GM18520 (cell line): Measurements from ENCODE around the gene TTLL7.

ENCODE experiments used
- ATAC-seq: cut with Tn5 transposase; IDR thresholded peaks from one replicate; pipeline ENCODE4 v1.9.1; 2021; ENCODE audit not compliant: unreplicated experiment

Gene TTLL7

DNA sequence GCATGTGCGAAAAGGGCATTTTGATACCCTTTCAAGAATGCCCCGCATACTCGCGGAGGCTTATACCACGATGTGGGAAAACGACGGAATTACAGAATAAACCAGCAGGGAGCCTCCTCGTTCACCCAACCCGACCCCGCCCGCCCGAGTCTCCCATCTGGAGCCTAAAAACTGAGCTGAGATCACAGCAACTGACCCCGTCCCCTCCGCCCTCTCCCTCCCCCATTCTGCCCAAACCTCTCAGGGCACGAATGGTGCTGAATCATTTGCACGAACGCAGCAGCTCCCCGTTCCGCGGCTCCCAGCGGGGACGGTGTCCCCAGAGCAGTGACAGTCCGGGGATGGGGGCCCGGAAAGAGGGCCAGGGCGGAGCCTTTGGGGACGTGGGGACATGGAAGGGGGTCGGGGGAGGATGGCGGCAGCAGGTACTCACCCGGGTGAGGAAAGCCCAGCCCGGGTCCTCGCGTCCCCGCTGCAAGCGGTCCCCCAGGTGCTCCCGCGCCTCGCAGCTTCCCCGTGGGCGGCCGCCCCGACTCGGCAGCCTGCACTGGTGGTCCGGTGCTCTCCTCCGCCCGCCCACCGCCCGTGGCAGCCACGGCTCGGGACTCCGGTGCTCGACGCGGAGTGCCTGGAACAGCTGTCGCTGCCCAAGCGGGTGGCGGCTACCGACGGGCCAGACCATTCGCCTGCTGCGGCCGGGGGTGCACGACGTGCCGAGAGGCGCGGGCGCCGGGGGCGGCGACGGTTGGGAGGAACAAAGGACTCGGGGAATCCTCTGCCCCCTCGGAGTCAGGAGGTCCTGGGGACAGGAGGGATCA, at the start of gene TTLL7:
TSS of gene TTLL7 (minus strand) at position 635 of the 818 bp plus-strand sequence. CDS start 46,921 bp downstream, outside the sequence.
- ATAC-seq, result peak; percentile 60

DNA sequence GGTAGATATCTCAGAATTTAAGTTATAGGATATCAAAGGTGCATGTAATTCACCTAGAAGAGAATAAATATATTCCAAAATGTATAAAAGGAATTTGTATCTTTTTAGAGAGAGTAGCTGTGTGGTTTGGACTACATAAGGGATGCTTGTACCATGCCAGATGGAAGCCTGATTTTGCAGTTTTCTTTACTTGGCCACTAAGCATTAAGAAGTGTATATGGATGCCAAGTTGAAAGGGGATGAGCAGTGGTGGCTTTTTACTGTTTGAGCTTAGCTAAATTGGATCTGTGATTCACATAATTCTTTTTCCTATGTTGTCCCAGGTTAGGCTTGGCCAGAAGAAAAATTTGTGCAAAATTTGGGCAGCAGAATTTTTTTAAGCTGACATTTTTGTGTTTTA, 43.5 kb upstream of the TTLL7 start:
- ATAC-seq, result no peak

DNA sequence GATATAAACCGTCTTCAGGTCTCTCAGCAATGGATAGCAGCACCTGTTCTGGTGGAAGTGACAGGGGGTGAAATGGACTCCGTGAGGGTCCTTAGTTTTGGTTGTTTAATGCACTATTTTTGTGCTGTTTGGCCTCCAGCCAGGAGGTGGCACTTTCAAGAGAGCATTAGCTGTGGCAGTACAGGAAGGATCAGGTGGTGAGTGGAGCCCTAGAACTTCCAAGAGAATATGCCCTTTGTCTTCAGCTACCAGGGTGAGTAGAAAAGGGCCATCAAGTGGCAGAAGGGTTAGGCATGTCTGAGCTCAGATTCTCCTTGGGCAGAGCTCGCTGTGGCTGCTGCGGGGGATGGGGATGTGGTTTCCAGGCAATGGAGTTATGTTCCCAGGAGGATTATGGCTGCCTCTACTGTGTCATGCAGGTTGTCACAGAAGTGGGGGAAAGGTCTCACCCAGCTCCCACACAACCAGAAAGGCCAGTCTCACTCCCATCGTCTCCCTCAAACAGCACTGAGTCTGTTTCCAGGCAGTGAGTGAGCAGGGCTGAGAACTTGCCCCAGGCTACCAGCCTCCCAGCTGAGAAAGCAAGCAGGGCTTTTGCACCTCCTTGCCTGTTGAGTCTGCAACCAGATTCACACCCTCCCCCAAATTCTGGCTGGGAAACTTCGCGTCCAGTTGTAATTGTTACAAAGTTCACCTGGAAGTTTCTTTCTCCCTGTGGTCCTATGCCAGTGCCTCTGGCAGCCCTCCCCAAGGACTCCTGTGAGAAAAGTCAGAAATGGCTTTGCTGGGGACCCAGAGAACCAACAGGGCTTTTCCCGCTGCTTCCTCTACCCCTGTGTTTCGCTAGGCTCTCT, 39.1 kb upstream of the TTLL7 start:
- ATAC-seq, result no peak

- ATAC-seq, result no peak
These were observed 32.9 kb upstream of the TTLL7 start for GRCh38 chr1:84031802-84032327.

GRCh38 chr1:84027368-84027767, 28.4 kb upstream of the TTLL7 start:
- ATAC-seq, result no peak

DNA sequence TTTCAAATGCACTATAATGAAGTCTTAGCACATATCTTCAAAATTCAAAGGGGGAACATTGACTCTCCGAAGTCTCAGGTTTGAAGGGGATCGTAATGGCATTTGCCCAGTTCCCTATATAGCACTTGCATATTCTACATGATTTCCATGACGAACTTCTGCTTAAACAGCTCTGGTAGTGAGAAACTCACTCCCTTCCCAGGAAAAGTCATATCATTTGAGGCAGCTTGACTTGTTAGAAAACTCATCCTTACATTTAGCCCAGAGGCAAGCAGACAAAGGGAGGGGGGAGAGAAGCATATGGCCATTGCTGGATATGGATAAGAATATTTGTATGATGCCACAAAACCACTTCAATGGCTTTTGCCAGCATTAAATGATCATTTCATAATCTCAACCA, 27.0 kb upstream of the TTLL7 start:
- ATAC-seq, result no peak

DNA sequence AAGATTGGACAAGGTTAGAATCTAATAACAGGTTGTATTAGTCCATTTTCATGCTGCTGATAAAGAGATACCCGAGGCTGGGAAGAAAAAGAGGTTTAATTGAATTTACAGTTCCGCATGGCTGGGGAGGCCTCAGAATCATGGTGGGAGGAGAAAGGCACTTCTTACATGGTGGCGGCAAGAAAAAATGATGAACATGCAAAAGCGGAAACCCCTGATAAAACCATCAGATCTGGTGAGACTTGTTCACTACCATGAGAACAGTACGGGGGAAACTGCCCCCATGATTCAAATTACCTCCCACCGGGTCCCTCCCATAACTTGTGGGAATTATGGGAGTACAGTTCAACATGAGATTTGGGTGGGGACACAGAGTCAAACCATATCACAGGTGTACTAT, 22.9 kb upstream of the TTLL7 start:
- ATAC-seq, result no peak

DNA sequence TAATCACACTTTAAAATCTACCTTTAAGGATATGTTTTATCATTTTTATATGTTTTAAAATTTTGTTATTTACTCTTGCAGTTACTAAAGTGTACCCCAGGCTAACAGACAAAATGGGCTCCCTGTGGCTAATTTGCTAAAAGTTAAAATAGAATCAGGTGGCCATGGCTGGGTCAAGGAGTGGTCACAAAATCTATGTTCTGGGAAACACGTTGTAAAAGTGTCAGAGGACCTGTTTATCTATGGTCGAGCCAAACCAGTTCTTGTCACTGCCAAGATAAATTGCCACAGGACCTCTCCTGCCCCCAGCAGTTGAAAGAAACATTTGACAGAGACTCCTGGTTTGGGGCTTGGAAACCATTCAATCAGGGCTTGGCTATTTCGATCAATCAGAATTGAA, 21.2 kb upstream of the TTLL7 start:
- no peak for ATAC-seq

GRCh38 chr1:84019217-84019616, 20.3 kb upstream of the TTLL7 start:
- no peak for ATAC-seq

DNA sequence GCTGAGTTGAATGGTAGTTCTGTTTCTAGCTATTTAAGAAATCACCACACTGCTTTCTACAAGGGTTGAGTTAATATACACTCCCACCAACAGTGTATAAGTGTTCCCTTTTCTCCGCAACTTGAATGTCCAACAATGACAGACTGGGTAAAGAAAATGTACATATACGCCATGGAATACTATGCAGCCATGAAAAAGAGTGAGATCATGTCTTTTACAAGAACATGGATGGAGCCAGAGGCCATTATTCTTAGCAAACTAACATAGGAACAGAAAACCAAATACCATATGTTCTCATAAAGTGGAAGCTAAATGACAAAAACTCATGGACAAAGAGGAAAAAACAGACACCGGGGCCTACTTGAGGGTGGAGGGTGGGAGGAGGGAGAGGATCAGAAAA, 14.8 kb upstream of the TTLL7 start:
- ATAC-seq, result no peak

DNA sequence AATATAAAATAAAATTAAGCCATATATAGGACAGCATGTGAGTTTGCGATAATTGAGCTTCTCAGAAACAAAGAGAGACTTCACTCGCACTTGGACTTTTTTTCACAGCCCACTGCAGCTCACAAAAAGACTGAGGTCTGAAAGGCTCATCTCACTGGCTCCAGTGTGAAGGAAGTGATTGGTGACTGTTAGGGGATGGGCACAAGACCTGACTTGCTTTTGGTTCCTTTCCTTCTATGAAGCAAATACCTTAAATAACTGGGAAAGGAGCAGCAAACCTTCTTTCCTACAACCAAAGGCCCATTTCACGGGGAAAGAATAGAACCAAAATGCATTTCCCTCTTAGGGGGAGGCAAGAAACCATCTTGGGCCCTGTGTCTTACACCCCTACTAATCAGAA, 13.1 kb upstream of the TTLL7 start:
- no peak for ATAC-seq

DNA sequence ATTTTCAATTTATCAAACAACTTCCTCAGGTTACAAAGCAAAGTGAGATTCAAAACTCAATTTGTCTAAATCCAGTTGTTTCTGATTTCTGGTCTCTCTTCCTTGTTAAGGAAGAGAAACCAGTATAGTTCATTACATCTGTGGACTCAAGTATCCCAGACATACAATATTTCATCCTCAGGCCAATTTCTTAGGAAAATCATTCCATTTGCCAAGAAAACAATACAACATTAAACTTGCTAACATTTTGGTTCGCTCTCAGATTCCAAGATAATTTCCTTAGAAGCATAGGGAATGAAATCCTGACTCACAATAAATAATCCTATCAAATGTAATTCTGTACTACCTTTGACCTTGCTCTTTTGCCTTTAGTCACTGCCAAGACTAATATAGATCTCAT, 11.2 kb upstream of the TTLL7 start:
- no peak for ATAC-seq

GRCh38 chr1:84008631-84009030, 9.7 kb upstream of the TTLL7 start:
- ATAC-seq, result no peak

GRCh38 chr1:84006591-84006990, 7.7 kb upstream of the TTLL7 start:
- no peak for ATAC-seq

DNA sequence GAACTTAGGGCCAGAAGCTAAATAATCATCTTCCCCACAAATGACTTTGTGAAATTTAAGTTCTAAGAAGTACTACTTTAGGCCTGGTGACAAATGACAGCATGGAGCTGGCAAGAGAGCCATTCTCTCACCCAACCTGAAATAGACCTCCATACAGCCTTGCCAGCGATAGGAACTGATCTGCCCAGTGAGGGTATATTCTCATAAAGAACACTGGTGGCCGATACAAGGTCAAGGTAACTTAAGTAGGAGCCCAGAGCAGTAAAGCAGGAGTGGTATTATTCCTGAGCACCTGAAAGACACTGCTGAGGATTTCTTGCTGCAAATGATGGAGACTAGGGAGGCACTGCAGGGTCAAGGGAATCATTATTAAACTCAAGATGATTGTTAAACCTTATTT, 2.6 kb upstream of the TTLL7 start:
- no peak for ATAC-seq

DNA sequence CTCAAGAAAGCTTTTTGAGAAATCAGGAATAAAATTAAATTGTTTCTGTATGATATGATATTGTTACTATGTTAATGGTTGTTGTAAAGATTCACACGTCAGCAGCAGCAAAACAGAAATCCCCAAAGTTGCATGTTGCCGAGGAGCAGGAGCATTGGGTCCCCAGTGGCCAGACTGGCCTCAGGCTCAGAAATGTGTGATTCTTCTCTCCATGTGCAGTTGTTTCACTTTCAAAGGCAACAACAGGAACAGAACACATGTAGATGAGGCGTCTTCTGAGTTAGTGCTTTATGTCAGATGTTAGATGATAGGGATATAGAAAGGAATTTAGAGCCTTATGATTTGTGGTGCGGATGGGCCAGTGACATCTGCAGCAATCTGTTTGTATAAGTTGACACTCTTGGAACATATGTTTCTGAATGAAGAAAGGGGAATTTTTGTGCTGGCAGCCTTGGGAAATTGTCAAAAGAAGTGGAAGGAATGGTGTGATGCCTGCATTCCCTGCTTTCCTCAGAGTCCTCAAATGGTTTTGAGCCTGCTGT, 2.1 kb upstream of the TTLL7 start:
- ATAC-seq, result no peak

DNA sequence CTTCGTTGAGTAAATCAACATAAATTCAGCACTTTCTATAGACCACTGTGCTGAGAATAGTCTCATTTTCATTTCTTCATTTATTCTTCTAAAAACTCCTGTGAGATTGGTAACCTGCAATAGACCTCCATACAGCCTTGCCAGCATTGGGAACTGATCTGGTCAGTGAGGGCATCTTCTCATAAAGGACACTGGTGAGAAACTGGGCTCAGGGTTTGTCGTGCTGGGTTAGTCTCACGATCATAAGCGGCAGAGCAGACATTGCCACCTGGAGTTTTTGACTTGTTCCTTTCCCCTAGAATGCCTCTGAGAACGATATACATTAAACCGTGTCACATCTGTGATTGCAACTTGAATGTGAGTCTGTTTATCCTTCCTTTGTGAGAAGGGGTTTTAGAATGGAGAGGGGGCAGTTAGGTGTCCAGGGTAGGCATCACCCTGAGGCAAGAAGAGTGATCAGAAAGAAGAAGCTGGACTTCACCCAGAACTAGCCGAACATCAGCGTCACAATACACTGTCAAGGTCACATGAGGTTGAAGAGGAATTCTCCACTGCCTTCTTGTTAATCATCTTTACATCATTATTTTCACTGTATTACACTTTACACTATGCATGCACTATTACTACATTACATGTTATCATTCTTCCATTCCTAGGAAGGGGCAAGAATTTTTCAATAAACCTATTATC, 1.4 kb upstream of the TTLL7 start:
- ATAC-seq, result no peak

DNA sequence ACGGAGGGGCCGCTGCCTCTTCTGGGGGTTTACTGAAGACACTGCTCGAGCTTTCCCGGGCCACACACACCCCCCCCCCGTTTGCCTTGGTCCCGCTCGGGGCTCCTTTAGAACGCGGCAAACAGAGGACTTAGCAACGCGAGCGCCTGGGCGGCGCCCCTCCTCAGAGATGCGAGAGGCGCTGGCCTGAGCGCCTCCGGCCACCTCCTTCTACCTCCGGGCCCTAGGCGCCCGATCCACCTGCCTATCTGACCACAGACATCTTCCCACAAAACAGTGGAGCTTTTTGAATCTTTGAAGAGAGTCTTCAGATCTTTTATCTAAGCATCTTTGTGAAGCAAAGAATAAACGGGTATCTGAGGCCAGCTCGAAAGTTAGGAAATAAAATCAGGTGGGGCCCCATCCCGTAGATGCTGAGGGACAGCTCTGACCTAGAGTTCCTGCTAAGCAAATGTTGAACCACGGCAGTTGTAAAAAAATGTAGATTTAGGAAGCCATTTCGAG, 436 bp upstream of the TTLL7 start:
- peak; percentile 69 for ATAC-seq

GRCh38 chr1:83998205-83998497, 781 bp downstream of the TTLL7 start:
- no peak for ATAC-seq

GRCh38 chr1:83997631-83998030, 1.3 kb downstream of the TTLL7 start:
- no peak for ATAC-seq

DNA sequence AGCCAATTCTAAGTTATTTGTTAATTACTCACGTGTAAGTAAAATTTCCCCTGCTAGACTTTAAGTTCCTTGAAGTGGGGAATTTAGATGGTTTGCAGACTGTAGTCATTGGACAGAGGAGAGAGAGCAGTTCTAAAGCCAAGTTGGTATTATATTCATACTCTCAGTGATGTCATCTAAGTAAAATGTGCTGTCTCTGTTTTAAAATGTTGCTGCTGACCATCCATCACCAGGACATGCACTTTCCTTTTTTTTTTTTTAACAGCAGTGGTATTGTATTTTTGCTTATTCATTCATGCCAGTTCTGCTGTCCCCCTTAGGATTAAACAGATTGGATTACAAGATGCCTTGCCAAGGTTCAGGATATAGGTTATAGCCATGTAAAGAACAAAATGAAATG, 2.3 kb downstream of the TTLL7 start:
- ATAC-seq, result no peak
